DMS153 treated with DMSO at 0.1 percent for 48 hours (cell line): ENCODE results near the gene PRKAR2A.
"Not testable (repeated sequence)": the region's sequence is repeated elsewhere in the genome, so short reads cannot be mapped to it uniquely, and the experiment has no call there.

Experiments used
- DNase-seq: peaks from one replicate; lab custom pipeline; 2025; ENCODE audit not compliant: unreplicated experiment; lab: John Stamatoyannopoulos, UW

PRKAR2A gene

DNA sequence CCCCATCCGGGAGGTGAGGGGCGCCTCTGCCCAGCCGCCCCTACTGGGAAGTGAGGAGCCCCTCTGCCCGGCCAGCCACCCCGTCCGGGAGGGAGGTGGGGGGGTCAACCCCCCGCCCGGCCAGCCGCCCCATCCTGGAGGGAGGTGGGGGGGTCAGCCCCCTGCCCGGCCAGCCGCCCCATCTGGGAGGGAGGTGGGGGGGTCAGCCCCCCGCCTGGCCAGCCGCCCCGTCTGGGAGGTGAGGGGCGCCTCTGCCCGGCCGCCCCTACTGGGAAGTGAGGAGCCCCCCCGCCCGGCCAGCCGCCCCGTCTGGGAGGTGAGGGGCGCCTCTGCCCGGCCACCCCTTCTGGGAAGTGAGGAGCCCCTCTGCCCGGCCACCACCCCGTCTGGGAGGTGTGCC is 113.1 kb downstream of the PRKAR2A start:
- DNase-seq, result not testable (repeated sequence)

DNA sequence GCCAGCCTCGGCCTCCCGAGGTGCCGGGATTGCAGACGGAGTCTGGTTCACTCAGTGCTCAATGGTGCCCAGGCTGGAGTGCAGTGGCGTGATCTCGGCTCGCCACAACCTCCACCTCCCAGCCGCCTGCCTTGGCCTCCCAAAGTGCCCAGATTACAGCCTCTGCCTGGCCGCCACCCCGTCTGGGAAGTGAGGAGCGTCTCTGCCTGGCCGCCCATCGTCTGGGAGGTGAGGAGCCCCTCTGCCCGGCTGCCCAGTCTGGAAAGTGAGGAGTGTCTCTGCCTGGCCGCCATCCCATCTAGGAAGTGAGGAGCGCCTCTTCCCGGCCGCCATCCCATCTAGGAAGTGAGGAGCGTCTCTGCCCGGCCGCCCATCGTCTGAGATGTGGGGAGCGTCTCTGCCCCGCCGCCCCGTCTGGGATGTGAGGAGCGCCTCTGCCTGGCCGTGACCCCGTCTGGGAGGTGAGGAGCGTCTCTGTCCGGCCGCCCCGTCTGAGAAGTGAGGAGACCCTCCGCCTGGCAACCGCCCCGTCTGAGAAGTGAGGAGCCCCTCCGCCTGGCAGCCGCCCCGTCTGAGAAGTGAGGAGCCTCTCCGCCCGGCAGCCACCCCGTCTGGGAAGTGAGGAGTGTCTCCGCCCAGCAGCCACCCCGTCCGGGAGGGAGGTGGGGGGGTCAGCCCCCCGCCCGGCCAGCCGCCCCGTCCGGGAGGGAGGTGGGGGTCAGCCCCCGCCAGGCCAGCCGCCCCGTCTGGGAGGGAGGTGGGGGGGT is 113.7 kb downstream of the PRKAR2A start:
- DNase-seq, result not testable (repeated sequence)

GRCh38 chr3:48727511-48727910 is 120.2 kb downstream of the PRKAR2A start:
- no peak for DNase-seq

GRCh38 chr3:48725185-48725855 is 122.4 kb downstream of the PRKAR2A start:
- not testable (repeated sequence) for DNase-seq

DNA sequence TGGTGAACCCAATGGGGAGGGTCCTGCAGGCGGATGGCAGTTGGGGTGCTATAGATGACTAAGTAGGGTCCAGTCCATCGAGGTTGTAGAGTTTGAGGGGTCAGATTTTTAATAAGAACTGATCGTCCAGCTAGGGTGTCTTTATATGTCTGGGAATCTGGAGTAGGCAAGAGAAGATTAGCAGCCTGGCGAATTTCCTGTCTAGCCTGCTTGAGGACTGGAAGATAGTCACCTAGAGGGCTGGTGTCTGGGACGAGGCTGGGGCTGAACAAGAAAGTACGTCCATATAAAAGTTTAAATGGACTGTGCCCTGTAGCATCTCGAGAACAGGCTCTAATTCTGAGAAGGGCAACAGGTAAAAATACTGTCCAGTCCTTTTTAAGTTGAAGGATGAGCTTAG is 123.9 kb downstream of the PRKAR2A start:
- DNase-seq, result no peak

DNA sequence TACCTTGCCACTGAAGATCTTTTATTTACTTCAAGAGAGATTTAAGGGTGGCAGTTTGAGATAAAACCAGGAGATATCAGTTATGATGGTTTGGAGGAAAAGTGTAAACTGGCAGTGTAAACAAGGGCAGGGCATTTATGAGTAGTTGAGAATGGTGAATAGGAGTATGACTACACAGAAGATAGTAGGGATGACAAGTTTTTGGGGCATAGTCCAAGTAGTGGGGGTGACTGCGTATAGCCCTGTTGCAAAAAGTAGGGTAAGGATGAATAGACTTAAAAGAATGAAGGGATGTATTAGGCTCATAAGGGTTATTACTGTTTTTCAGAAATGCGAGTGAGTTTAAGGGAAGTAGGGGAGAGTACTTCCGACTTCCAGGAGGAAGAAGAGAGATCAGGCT is 124.4 kb downstream of the PRKAR2A start:
- DNase-seq, result not testable (repeated sequence)

GRCh38 chr3:48716982-48717746 is 130.5 kb downstream of the PRKAR2A start, which contains the start of gene IP6K2:
Gene IP6K2 (minus strand): TSS chr3:48717221. CDS start chr3:48695291, 21,930 bp downstream.
- DNase-seq, result peak; percentile 74

DNA sequence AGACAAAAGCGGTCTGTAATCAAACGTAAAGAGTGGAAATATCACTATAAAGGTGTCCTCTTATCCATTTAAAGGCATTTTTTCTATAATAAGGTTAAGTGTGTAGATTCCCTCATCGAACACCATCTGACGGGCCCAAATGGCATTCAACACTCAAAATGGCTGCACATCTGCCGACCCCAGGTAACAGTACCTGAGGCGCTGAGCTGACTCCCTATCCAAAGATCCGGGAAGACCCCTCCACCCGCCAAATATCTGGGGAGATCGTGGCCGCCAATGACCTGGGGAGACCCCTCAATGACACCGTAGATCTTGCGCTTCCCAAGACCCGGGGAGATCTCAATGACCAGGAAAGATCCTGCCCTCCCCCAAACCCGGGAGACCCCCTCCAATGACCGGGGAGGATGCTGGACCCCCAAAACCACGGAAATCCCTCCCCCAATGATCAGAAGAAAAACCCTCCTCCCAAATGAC is 131.1 kb downstream of the PRKAR2A start:
- DNase-seq, result no peak

GRCh38 chr3:48715174-48715800 is 132.4 kb downstream of the PRKAR2A start:
- DNase-seq, result no peak

DNA sequence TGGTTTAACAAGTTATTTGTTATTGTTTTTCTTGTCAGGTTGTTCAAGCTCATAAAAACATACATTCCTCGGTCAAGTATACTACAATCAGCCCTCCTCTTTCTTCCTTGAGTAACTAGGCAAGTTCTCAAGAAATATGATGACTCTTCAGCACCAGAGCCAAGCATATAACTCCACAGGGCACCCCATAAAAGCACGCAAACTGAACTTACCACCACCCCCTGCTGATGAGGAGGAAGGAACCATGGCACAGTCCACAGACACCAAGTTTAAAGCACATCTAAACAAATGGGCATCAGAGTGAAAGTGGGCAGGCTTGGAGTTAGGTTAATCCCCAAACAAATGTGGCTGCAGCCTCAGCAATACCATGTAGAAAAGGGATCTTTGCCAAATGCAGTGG is 135.9 kb downstream of the PRKAR2A start:
- no peak for DNase-seq

- no peak for DNase-seq
Observed at GRCh38 chr3:48709051-48709461, 138.6 kb downstream of the PRKAR2A start.

- no peak for DNase-seq
Observed at GRCh38 chr3:48708481-48708889, 139.2 kb downstream of the PRKAR2A start.

GRCh38 chr3:48707157-48707556 is 140.5 kb downstream of the PRKAR2A start:
- no peak for DNase-seq

DNA sequence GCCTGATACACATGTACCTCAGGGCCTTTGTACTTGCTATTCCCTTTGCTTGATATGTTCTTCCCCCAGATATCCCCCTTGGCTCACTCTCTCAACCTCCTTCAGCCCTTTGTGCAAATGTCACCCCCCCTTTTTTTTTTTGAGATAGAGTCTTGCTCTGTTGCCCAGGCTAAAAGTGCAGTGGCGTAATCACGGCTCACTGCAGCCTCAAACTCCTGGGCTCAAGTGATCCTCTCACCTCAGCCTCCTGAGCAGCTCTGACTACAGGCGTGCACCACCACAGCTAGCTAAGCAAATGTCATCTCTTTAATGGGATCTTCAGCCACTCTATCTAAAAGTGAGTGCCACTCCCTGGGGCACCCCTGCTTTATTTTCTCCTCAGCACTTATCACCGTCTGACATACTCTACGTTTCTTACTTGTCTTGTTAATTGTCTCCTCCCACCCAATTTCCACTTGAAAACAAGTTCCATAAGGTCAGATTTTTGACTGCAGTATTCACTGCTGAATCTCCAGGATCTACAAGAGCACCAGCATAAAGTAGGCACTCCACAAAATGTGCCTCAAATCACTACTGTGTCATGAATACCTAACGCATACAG is 145.3 kb downstream of the PRKAR2A start:
- no peak for DNase-seq

- DNase-seq, result no peak
Observed at GRCh38 chr3:48700731-48701405, 146.8 kb downstream of the PRKAR2A start.

DNA sequence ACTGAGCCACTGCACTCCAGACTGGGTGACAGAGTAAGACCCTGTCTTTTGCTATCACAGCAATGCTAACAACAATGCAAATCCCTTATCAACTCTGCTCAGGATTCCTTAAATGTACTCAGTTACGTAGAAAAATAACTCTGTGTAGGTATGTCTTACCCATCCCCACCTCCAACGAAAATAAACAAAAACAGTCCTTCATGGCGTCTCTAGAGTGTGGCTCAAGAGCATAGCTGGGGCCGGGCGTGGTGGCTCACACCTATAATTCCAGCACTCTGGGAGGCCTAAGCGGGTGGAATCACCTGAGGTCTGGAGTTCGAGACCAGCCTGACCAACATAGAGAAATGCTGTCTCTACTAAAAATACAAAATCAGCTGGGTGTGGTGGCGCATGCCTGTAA is 148.8 kb downstream of the PRKAR2A start:
- no peak for DNase-seq

- no peak for DNase-seq
Observed at GRCh38 chr3:48697952-48698351, 149.7 kb downstream of the PRKAR2A start.

DNA sequence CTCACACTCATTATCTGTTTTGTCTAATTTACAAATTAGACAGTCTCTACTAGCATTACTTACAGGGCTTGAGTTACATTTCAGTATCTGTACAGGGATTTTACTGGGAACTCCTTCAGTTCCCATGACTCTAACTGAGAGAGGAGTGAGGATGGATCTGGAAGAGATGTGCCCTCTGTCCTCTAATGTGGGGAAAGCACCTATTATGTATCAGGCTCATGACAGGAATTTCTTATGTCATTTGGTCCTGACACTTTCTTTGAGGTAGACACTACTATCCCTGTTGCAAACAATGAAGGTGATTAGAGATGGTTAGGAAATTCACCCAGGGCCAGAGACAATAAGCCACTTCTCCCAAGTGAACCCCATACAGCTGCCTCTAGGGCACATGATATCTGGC is 151.1 kb downstream of the PRKAR2A start:
- DNase-seq, result no peak
